Retina (tissue), 1 donor: Measurements from ENCODE around the gene EIF3L.

Experiments
- DNase-seq: peaks from one replicate; pipeline ENCODE4 v3.0.0-alpha.2; 2016

The EIF3L gene

GRCh38 chr22:37930270-37930951, 81.2 kb downstream of the EIF3L start:
- DNase-seq: no peak

- DNase-seq: no peak
Observed at GRCh38 chr22:37930952-37931440, 81.8 kb downstream of the EIF3L start.

GRCh38 chr22:37931893-37932389, 82.7 kb downstream of the EIF3L start:
- DNase-seq: no peak

- DNase-seq: no peak
Observed at GRCh38 chr22:37932401-37932800, 83.2 kb downstream of the EIF3L start.

DNA sequence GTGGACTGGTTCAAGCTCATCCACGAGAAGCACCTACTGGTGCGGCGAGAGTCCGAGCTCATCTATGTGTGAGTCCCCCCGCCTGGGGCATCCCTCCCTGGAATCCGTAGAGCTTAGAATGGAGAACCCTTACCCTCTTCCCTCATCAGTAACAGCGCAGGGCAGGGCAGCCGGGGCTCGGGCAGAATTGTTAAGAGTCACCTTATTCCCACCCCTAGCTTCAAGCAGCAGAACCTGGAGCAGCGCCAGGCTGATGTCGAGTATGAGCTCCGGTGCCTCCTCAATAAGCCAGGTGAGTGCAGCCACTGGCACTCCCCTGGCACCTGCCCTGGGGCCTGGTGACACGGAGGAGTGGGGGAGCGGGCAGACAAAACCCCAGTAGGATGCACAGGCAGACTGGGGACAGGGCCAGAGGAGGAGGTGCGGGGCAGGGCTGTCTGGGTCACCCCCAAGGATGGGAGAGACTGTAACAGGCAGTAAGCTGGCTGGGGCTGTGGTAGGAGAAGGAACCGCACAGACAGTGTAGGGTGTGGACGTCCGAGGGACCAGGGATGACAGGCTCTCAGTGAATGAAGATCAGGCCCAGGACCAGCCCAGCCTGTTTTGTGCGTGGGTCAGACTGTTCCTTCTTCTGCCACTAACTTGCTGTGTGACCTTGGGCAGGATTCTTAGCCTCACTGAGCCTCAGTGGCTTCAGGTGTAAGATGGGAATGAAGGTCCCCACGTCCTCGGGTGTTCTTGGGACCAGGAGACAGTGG, 83.8 kb downstream of the EIF3L start:
- DNase-seq: no peak

- DNase-seq: peak; percentile 82
Observed at GRCh38 chr22:37933711-37934376, 84.6 kb downstream of the EIF3L start.
